Cardiac muscle cell (in vitro differentiated cells and primary cell): ENCODE measurements around the gene WDR20. TPM values are rescaled to one million over a fixed set of nuclear protein-coding genes. Genes with fewer than 3 reads are reported as not detected.

Experiments
- DNase-seq, 2 donors: peaks; one replicate each; pipeline versions ENCODE4 v3.0.0 to v3.0.0-alpha.2; 2010 to 2017; ENCODE audit warnings: low read depth in 1 of 2, low spot score in 1 of 2
- H3K27ac ChIP-seq: fragments of 200-600 bp; sonication (generic); 2 replicates; pipeline ENCODE4 v1.5.1; 2016
- H3K27me3 ChIP-seq: fragments of 200-600 bp; sonication (generic); 2 replicates; pipeline ENCODE4 v1.6.0; 2016; ENCODE audit warnings: control low read depth
- H3K36me3 ChIP-seq: fragments of 200-600 bp; sonication (generic); 2 replicates; pipeline ENCODE4 v1.5.1; 2016; ENCODE audit warnings: control low read depth
- H3K4me1 ChIP-seq: fragments of 200-600 bp; sonication (generic); 2 replicates; pipeline ENCODE4 v1.8.1; 2017; ENCODE audit warnings: low read depth, mild to moderate bottlenecking, mixed run types
- H3K4me3 ChIP-seq: fragments of 200-600 bp; sonication (generic); 2 replicates; pipeline ENCODE4 v1.5.1; 2016; ENCODE audit warnings: mild to moderate bottlenecking
- H3K9me3 ChIP-seq: fragments of 200-600 bp; sonication (generic); 2 replicates; pipeline ENCODE4 v1.5.1; 2017; ENCODE audit warnings: low read depth, mild to moderate bottlenecking, control low read depth
- polyA plus RNA-seq: library from polyadenylated mRNA; unstranded; fragments of >200 nt; fragmentation: Nextera tagmentation; extraction: Ambion mirVana; gene quantifications from 2 replicates; pipeline ENCODE4 v1.2.1, GENCODE V29; 2016
- total RNA-seq: library from RNA; depleted of rRNA; stranded (reverse); fragments of >200 nt; gene quantifications from 2 replicates; pipeline ENCODE4 v1.2.3, GENCODE V29; 2016
- TF ChIP-seq, protein P1 (sequence below): IDR thresholded peaks from 2 replicates; pipeline ENCODE4 v1.5.1; 2012; ENCODE audit warnings: low read depth, mild to moderate bottlenecking, low read length

The WDR20 gene
- total and polyA plus RNA-seq, 2 experiments from 2014 or later: 20.5 to 27.0 TPM

DNA sequence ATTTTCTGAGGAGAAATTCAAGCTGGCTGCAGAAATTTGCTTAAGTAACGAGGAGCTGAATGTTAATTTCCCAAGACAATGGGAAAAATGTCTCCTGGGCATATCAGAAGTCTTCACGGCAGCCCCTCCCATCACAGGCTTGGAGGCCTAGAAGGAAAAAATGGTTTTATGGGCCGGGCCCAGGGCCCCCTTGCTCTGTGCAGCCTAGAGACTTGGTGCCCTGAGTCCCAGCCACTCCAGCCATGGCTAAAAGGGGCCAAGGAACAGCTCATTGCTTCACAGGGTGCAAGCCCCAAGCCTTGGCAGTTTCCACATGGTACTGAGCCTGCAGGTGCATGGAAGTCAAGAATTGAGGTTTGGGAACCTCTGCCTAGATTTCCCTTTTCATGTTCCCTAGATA, 28.6 kb upstream of the WDR20 start:
- Histone ChIP-seq H3K4me3 (no peak overlapping the region), H3K4me1 (no peaks in the 10 kb centered on the region), H3K9me3 (no peaks in the 10 kb centered on the region), H3K36me3 (no peaks in the 10 kb centered on the region), H3K27ac (no peak overlapping the region), H3K27me3 (no peaks in the 10 kb centered on the region)
- TF ChIP-seq, protein P1, sequence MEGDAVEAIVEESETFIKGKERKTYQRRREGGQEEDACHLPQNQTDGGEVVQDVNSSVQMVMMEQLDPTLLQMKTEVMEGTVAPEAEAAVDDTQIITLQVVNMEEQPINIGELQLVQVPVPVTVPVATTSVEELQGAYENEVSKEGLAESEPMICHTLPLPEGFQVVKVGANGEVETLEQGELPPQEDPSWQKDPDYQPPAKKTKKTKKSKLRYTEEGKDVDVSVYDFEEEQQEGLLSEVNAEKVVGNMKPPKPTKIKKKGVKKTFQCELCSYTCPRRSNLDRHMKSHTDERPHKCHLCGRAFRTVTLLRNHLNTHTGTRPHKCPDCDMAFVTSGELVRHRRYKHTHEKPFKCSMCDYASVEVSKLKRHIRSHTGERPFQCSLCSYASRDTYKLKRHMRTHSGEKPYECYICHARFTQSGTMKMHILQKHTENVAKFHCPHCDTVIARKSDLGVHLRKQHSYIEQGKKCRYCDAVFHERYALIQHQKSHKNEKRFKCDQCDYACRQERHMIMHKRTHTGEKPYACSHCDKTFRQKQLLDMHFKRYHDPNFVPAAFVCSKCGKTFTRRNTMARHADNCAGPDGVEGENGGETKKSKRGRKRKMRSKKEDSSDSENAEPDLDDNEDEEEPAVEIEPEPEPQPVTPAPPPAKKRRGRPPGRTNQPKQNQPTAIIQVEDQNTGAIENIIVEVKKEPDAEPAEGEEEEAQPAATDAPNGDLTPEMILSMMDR: no peak
- no peak for DNase-seq

DNA sequence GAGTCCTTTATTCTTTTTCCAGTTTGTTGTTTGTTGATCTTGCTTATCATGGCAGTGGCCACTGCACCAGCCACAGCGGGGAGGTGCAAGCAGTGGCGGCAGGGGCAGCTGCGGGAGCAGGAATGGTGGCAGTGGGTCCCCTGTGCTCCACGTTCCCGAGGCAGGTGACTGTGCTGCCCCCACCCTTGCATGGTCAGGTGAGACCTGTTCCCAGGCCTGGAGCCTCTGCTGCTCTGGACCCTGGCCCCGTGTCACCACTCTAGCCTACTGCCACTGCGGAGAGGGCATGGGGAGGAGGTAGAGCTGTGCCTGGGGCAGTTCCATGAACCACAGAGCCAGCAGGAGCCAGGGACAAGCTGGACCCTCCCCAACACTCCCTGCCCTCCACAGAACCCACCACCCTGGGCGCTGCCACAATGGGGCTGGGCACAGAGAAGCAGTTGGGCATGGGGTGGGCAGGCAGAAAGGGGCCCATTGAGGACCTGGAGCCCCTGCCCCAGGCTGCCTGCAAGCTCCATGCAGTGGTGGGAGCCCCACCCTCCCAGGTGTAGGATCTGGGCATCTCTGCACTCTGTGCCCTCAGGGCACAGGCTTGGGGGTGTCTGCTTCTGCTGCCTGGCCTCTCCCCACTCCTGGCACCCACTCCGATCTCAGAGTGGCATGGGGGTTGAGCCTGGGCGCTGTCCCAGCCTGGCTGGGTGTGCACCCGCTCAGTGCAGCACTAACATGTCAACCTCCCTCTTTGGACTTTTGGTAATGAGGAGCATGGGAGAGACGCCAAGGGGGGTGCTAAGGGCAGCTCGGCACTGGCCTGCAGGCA, 23.1 kb upstream of the WDR20 start:
- TF ChIP-seq, protein P1: no peak
- Histone ChIP-seq H3K4me3 (no peak overlapping the region), H3K36me3 (no peaks in the 10 kb centered on the region), H3K4me1 (no peaks in the 10 kb centered on the region), H3K27ac (no peak overlapping the region), H3K27me3 (no peaks in the 10 kb centered on the region), H3K9me3 (no peaks in the 10 kb centered on the region)
- no peak for DNase-seq

DNA sequence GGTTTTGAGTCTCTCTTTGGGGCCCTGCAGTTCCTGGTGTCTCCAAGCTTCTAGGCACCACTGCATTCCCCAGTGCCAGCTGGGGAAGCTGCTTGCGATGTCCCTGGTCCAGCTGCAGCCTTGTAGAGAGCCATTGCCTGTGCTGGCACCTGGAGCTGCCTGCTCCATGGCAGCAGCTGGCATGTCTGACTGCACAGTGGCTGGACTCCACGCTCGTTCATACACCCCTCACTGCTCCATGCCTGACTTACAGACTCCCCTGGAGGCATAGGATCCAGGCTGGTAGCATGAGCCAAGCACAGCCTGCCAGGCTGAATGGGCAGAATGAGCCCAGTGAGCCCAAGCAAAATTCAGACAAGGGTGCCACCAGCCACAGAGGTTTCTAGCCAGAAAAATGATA, 21.8 kb upstream of the WDR20 start:
- no peaks in the 10 kb centered on the region for H3K9me3 ChIP-seq
- DNase-seq: no peak
- TF ChIP-seq, protein P1: no peak

DNA sequence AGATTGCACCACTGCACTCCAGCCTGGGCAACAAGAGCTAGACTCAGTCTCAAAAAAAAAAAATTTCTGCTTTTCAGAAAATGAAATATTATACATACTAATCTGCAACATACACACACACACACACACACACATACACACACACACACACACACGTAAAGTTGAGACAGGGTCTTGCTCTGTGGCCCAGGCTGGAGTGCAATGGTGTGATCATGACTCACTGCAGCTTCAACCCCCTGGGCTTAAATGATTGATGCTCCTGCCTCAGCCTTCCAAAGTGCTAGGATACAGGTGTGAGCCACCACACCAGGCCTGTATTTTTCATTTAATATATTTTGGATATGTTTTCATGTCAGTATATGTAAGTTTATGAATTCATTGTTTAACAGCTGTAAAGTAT, 18.8 kb upstream of the WDR20 start:
- no peak for DNase-seq
- H3K27me3 ChIP-seq: no peaks in the 10 kb centered on the region

More for the DNA sequence above, 21.8 kb upstream of the WDR20 start:
- no peaks in the 10 kb centered on the region for H3K36me3 ChIP-seq
- no peaks in the 10 kb centered on the region for H3K27me3 ChIP-seq
- no peak overlapping the region for H3K27ac ChIP-seq
- no peak overlapping the region for H3K4me3 ChIP-seq
- no peaks in the 10 kb centered on the region for H3K4me1 ChIP-seq

DNA sequence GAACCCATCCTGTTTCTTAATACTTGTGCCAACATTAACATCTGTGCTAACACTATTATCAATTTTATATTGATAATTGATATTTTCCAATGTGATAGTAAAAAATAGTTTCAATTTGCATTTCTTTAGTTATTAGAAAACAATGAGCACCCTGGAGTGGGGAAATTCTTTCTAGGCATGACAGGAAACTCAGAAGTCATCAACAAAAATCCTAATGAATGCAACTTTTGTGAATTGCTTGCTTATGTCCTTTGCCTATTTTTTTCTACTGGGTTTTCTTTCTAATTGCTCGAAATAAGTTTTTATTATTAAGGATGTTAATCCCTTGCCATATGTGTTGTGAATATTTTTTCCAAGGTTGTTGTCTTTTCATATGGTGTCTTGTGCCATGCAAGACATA, 18.1 kb upstream of the WDR20 start:
- no peaks in the 10 kb centered on the region for H3K27me3 ChIP-seq
- TF ChIP-seq, protein P1: no peak

More for the DNA sequence above, 18.8 kb upstream of the WDR20 start:
- H3K27ac ChIP-seq: no peak overlapping the region
- no peaks in the 10 kb centered on the region for H3K36me3 ChIP-seq
- TF ChIP-seq, protein P1: no peak
- H3K4me3 ChIP-seq: no peak overlapping the region
- no peaks in the 10 kb centered on the region for H3K9me3 ChIP-seq
- H3K4me1 ChIP-seq: no peaks in the 10 kb centered on the region

More for the DNA sequence above, 18.1 kb upstream of the WDR20 start:
- Histone ChIP-seq H3K9me3 (no peaks in the 10 kb centered on the region), H3K36me3 (no peaks in the 10 kb centered on the region), H3K4me3 (no peak overlapping the region), H3K27ac (no peak overlapping the region), H3K4me1 (no peaks in the 10 kb centered on the region)
- DNase-seq: no peak
